A549 (cell line): Measurements from ENCODE around the gene ZNF212. TPM values are rescaled to one million over a fixed set of nuclear protein-coding genes. Genes with fewer than 3 reads are reported as not detected.

Source experiments
- BHLHE40 ChIP-seq: IDR thresholded peaks from 2 replicates; pipeline ENCODE4 v1.6.1; 2012; ENCODE audit warnings: low read depth, low read length, inconsistent platforms
- CBX2 ChIP-seq: fragments of 200-600 bp; sonication (generic); IDR thresholded peaks from 2 replicates; pipeline ENCODE4 v1.6.1; 2016; ENCODE audit warnings: low read depth, mild to moderate bottlenecking, borderline replicate concordance
- CHD2 ChIP-seq: fragments of 150-350 bp; IDR thresholded peaks from 2 replicates; pipeline ENCODE4 v1.6.1; 2014; ENCODE audit warnings: low read length; ENCODE audit not compliant: partially characterized antibody
- EHF ChIP-seq: fragments of 250-450 bp; sonication (Bioruptor Pico); IDR thresholded peaks from 2 replicates; pipeline ENCODE4 v1.5.0; 2020; ENCODE audit warnings: mild to moderate bottlenecking
- EHMT2 ChIP-seq: fragments of 200-600 bp; sonication (generic); IDR thresholded peaks from 2 replicates; pipeline ENCODE4 v1.6.1; 2016; ENCODE audit warnings: antibody characterized with exemption, low read depth, mild to moderate bottlenecking, moderate library complexity
- ESRRA ChIP-seq: fragments of 150-350 bp; IDR thresholded peaks from 2 replicates; pipeline ENCODE4 v1.6.1; 2014; ENCODE audit warnings: mild to moderate bottlenecking, low read length, borderline replicate concordance
- FOXS1 ChIP-seq: fragments of 250-450 bp; sonication (Bioruptor Pico); IDR thresholded peaks from 2 replicates; pipeline ENCODE4 v1.5.0; 2020; ENCODE audit warnings: mild to moderate bottlenecking, moderate library complexity
- HDAC2 ChIP-seq: fragments of 200-600 bp; sonication (generic); IDR thresholded peaks from 2 replicates; pipeline ENCODE4 v1.6.1; 2016
- HOXB13 ChIP-seq: fragments of 250-450 bp; sonication (Bioruptor Pico); IDR thresholded peaks from 2 replicates; pipeline ENCODE4 v1.5.0; 2020; ENCODE audit warnings: low read depth, mild to moderate bottlenecking, moderate library complexity
- HOXB5 ChIP-seq: fragments of 250-450 bp; sonication (Bioruptor Pico); IDR thresholded peaks from 2 replicates; pipeline ENCODE4 v1.5.0; 2020; ENCODE audit warnings: mild to moderate bottlenecking, moderate library complexity
- JUNB ChIP-seq: fragments of >200 bp; sonication (Bioruptor Twin); formaldehyde crosslinking; IDR thresholded peaks from 2 replicates; pipeline ENCODE4 v1.6.1; 2016
- MYC ChIP-seq: IDR thresholded peaks from 2 replicates; pipeline ENCODE4 v1.6.1; 2012; ENCODE audit warnings: mild to moderate bottlenecking, inconsistent platforms, low read length, improper control_type of control experiment, borderline replicate concordance
- NPAS2 ChIP-seq: fragments of 250-450 bp; sonication (Bioruptor Pico); IDR thresholded peaks from 2 replicates; pipeline ENCODE4 v1.8.0; 2022; ENCODE audit warnings: mild to moderate bottlenecking, moderate library complexity, borderline replicate concordance
- PHF8 ChIP-seq: fragments of 200-600 bp; sonication (generic); IDR thresholded peaks from 2 replicates; pipeline ENCODE4 v1.6.1; 2016; ENCODE audit warnings: low read depth, mild to moderate bottlenecking, antibody characterized with exemption, moderate library complexity, borderline replicate concordance
- POLR2AphosphoS2 ChIP-seq: conservative IDR thresholded peaks from 2 replicates; pipeline ENCODE4 v1.6.1; 2012; ENCODE audit warnings: low read length, improper control_type of control experiment, inconsistent platforms
- RNF2 ChIP-seq: fragments of 200-600 bp; sonication (generic); IDR thresholded peaks from 2 replicates; pipeline ENCODE4 v1.6.1; 2016; ENCODE audit warnings: low read depth, mild to moderate bottlenecking, antibody characterized with exemption, moderate library complexity, borderline replicate concordance
- SREBF2 ChIP-seq: fragments of 450-650 bp; IDR thresholded peaks from 2 replicates; pipeline ENCODE4 v1.6.1; 2014; ENCODE audit warnings: mild to moderate bottlenecking, moderate library complexity
- TFCP2L1 ChIP-seq: fragments of 250-450 bp; sonication (Bioruptor Pico); IDR thresholded peaks from 2 replicates; pipeline ENCODE4 v1.5.0; 2021; ENCODE audit warnings: mild to moderate bottlenecking
- TP53 ChIP-seq: fragments of 250-450 bp; sonication (Bioruptor Pico); IDR thresholded peaks from 2 replicates; pipeline ENCODE4 v1.5.0; 2021; ENCODE audit warnings: mild to moderate bottlenecking, moderate library complexity
- ZFP36 ChIP-seq: fragments of 450-650 bp; IDR thresholded peaks from 2 replicates; pipeline ENCODE4 v1.6.1; 2014; ENCODE audit warnings: borderline replicate concordance; ENCODE audit not compliant: partially characterized antibody
- ZNF302 ChIP-seq: fragments of 250-450 bp; sonication (Bioruptor Pico); IDR thresholded peaks from 2 replicates; pipeline ENCODE4 v1.9.0; 2021; ENCODE audit warnings: inconsistent platforms, mild to moderate bottlenecking, moderate library complexity
- ZSCAN20 ChIP-seq: fragments of 250-450 bp; sonication (Bioruptor Pico); IDR thresholded peaks from 2 replicates; pipeline ENCODE4 v1.8.0; 2022; ENCODE audit warnings: mild to moderate bottlenecking, moderate library complexity
- polyA plus RNA-seq, 4 experiments: library from polyadenylated mRNA; depleted of rRNA in 3 of 4; stranded (reverse); fragments of >200 nt; fragmentation: RNase III in 1 of 4; extraction: RNeasy Plus Mini Kit Qiagen cat#74134 plus additional on column Dnase treatment in 1 of 4; gene quantifications; 2 replicates in 3 of 4; 3 replicates in 1 of 4; pipeline ENCODE4 v1.2.3, GENCODE V29; 2011 to 2017
- TF ChIP-seq, protein P1 (sequence below): IDR thresholded peaks from 2 replicates; pipeline ENCODE4 v1.6.1; 2012
- TF ChIP-seq, protein P2 (sequence below): fragments of 250-450 bp; sonication (Bioruptor Pico); IDR thresholded peaks from 2 replicates; pipeline ENCODE4 v1.5.0; 2021; ENCODE audit warnings: mild to moderate bottlenecking, moderate library complexity, borderline replicate concordance
- TF ChIP-seq, protein P3 (sequence below): fragments of 450-650 bp; IDR thresholded peaks from 2 replicates; pipeline ENCODE4 v1.6.1; 2014; ENCODE audit warnings: antibody characterized with exemption
- TF ChIP-seq, protein P4 (sequence below): IDR thresholded peaks from 2 replicates; pipeline ENCODE4 v1.6.1; 2012
- TF ChIP-seq, protein P5 (sequence below): fragments of >200 bp; sonication (Bioruptor Twin); formaldehyde crosslinking; IDR thresholded peaks from 3 replicates; pipeline ENCODE4 v1.6.1; 2016

ZNF212 gene
- polyA plus RNA-seq, 2 of the 4 experiments (the other 2 are of a cell fraction): 5.5 to 7.9 TPM

DNA sequence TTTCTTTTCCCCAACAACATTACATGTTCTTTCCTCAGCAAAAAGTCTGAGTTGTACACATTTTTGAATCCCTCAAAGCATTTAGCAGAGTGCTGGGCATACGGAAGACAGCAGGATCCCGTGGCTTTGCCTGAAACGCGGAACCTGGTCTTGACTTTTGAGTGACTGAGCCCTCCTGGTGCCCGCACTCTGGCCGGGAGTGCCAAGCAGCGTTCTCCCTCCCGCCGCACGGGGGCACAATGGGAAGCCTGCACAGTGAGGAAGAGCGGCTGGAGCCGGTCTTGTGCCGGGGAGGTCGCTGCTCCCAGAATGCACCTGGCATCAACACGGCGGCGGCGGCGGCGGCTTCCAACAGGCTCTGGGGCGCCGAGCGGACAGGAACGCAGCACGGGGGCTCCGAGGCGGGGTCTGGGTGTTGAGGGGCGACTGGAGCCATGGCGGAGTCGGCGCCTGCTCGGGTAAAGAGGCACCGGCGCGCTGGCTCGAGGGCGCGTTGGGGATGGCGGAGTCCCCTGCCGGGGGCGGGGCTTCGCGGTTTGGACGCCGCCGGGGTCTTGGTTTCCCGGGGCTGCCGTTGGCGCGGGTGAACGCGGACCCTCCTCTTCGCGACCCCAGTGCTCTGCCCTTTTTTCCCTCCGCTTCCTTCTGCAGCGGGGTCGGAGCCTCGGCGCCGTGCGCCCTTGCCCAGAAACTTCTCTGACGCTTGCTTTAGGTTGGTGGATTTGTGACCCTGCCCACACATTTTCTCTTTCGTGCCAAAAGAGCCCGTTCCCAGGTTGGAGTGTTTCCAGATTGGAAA lies at the start of gene ZNF212 (continued):
- TF ChIP-seq, protein P1, sequence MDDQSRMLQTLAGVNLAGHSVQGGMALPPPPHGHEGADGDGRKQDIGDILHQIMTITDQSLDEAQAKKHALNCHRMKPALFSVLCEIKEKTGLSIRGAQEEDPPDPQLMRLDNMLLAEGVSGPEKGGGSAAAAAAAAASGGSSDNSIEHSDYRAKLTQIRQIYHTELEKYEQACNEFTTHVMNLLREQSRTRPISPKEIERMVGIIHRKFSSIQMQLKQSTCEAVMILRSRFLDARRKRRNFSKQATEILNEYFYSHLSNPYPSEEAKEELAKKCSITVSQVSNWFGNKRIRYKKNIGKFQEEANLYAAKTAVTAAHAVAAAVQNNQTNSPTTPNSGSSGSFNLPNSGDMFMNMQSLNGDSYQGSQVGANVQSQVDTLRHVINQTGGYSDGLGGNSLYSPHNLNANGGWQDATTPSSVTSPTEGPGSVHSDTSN: peak; percentile 65; the same call in 1 of the 2 replicates
- TF ChIP-seq PHF8 (peak; percentile 37; the same call in 1 of the 2 replicates), ZFP36 (no peak), HOXB5 (CRISPR knock-in tag) (no peak), RNF2 (no peak), HOXB13 (CRISPR knock-in tag) (no peak), NPAS2 (CRISPR knock-in tag) (no peak), EHMT2 (no peak), JUNB (no peak), POLR2AphosphoS2 (no peak), MYC (no peak), EHF (no peak), TP53 (no peak), ZNF302 (CRISPR knock-in tag) (no peak), SREBF2 (no peak), HDAC2 (no peak), FOXS1 (CRISPR knock-in tag) (peak; percentile 33; the same call in 1 of the 2 replicates), ESRRA (no peak), CHD2 (no peak), BHLHE40 (0 out of 2 replicates have a peak, but pooled peaks have one; percentile 7), ZSCAN20 (no peak), CBX2 (no peak), TFCP2L1 (CRISPR knock-in tag) (no peak)
- TF ChIP-seq, protein P2, sequence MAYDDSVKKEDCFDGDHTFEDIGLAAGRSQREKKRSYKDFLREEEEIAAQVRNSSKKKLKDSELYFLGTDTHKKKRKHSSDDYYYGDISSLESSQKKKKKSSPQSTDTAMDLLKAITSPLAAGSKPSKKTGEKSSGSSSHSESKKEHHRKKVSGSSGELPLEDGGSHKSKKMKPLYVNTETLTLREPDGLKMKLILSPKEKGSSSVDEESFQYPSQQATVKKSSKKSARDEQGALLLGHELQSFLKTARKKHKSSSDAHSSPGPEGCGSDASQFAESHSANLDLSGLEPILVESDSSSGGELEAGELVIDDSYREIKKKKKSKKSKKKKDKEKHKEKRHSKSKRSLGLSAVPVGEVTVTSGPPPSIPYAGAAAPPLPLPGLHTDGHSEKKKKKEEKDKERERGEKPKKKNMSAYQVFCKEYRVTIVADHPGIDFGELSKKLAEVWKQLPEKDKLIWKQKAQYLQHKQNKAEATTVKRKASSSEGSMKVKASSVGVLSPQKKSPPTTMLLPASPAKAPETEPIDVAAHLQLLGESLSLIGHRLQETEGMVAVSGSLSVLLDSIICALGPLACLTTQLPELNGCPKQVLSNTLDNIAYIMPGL: peak; percentile 49; the same call in 1 of the 2 replicates
- TF ChIP-seq, protein P3, sequence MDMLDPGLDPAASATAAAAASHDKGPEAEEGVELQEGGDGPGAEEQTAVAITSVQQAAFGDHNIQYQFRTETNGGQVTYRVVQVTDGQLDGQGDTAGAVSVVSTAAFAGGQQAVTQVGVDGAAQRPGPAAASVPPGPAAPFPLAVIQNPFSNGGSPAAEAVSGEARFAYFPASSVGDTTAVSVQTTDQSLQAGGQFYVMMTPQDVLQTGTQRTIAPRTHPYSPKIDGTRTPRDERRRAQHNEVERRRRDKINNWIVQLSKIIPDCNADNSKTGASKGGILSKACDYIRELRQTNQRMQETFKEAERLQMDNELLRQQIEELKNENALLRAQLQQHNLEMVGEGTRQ: no peak
- TF ChIP-seq, protein P4, sequence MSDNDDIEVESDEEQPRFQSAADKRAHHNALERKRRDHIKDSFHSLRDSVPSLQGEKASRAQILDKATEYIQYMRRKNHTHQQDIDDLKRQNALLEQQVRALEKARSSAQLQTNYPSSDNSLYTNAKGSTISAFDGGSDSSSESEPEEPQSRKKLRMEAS: peak; percentile 75; the same call in 1 of the 2 replicates
- TF ChIP-seq, protein P5, sequence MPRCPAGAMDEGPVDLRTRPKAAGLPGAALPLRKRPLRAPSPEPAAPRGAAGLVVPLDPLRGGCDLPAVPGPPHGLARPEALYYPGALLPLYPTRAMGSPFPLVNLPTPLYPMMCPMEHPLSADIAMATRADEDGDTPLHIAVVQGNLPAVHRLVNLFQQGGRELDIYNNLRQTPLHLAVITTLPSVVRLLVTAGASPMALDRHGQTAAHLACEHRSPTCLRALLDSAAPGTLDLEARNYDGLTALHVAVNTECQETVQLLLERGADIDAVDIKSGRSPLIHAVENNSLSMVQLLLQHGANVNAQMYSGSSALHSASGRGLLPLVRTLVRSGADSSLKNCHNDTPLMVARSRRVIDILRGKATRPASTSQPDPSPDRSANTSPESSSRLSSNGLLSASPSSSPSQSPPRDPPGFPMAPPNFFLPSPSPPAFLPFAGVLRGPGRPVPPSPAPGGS: no peak
